Lower leg skin (tissue), 3 donors: ENCODE data around the gene PPT1.

Source experiments
- CTCF ChIP-seq, 3 donors: fragments of 450-650 bp; IDR thresholded peaks; one replicate each; pipeline ENCODE4 v1.5.1; 2016; ENCODE audit warnings: antibody characterized with exemption in 3 of 3, mild to moderate bottlenecking in 3 of 3, moderate library complexity in 2 of 3
- POLR2A ChIP-seq, 2 donors: fragments of 450-650 bp; IDR thresholded peaks; one replicate each; pipeline ENCODE4 v1.6.1; 2016 to 2017; ENCODE audit warnings: antibody characterized with exemption in 2 of 2, mild to moderate bottlenecking in 1 of 2, moderate library complexity in 1 of 2

GRCh38 chr1:40049725-40050124, 47.3 kb downstream of the PPT1 start:
- TF ChIP-seq CTCF (IDR thresholded peaks at IDR 0.05) (no peak), POLR2A (IDR thresholded peaks at IDR 0.05) (no peak)
